ENCODE data around the gene PLCH1. TPM values are rescaled to one million over a fixed set of nuclear protein-coding genes. Genes with fewer than 3 reads are reported as not detected.

The PLCH1 gene
- total and polyA plus RNA-seq, 2 of the 8 experiments (the other 6 are each of a cell fraction or from before 2014, with no cell fraction given) = 5.8 to 17.2 TPM

GRCh38 chr3:155457591-155457990 is 287.3 kb downstream of the PLCH1 start:
- no peaks in the 10 kb centered on the region for H3K23me2 ChIP-seq (ENCODE audit: low read depth, low read length)
- FAIRE-seq = no peak
- H3K4me3 ChIP-seq (ENCODE audit: extremely low read depth in 1 of 4, insufficient read depth in 2 of 4, low read depth in 3 of 4, low read length in 4 of 4) = no peak overlapping the region
- TF ChIP-seq GTF2F1 (IDR thresholded peaks at IDR 0.05; ENCODE audit: borderline replicate concordance, low read depth, low read length) = no peak
- no peak for TF ChIP-seq RNF2 (IDR thresholded peaks at IDR 0.05; ENCODE audit: borderline replicate concordance, low read depth, low read length, missing control alignments, poor library complexity, severe bottlenecking)
- TF ChIP-seq RFX5 (IDR thresholded peaks at IDR 0.05; ENCODE audit: borderline replicate concordance, low read depth, low read length) = no peak
- no peak for TF ChIP-seq SP4 (IDR thresholded peaks at IDR 0.05; ENCODE audit: low read length)
- no peak for TF ChIP-seq HDAC2 (IDR thresholded peaks at IDR 0.05; ENCODE audit: borderline replicate concordance in 1 of 2, low read depth in 2 of 2, low read length in 2 of 2)
- H3K9me3 ChIP-seq (ENCODE audit: insufficient read depth in 2 of 2, low read depth in 1 of 2, low read length in 1 of 2) = no peaks in the 10 kb centered on the region
- no peak overlapping the region for H2BK20ac ChIP-seq (ENCODE audit: low read length)
- ChIA-PET POLR2A (ENCODE audit: partially characterized antibody) (interaction anchor here (0.7 kb wide), 1 partner anchor 11 kb away, joined by 3 read pairs; no protein-coding TSS in a partner anchor), CTCF (ENCODE audit: partially characterized antibody) (interaction anchor here (0.8 to 1.7 kb wide), 4 partner anchors 14 to 47 kb away, joined by 3 to 5 read pairs (median 4); no protein-coding TSS in a partner anchor)
- H3K27ac ChIP-seq (ENCODE audit: low read depth, low read length) = no peak overlapping the region
- no peak overlapping the region for H3K9ac ChIP-seq (replicated peaks in 1 of 4; ENCODE audit: extremely low read depth in 1 of 4, low read depth in 3 of 4, low read length in 3 of 4)
- H3K14ac ChIP-seq (ENCODE audit: insufficient read length) = no peak overlapping the region
- H4K91ac ChIP-seq (replicated peaks; ENCODE audit: insufficient read length, low read length) = no peak overlapping the region
- H4K5ac ChIP-seq (ENCODE audit: insufficient read length, low read depth, low read length) = no peak overlapping the region
- H3K79me2 ChIP-seq (ENCODE audit: control insufficient read depth in 1 of 2, insufficient read depth in 2 of 2, low read length in 2 of 2) = no peaks in the 10 kb centered on the region
- WGBS, 2 experiments (ENCODE audit: extremely low coverage in 1 of 2, insufficient coverage in 1 of 2, insufficient read length in 1 of 2, insufficient replicate concordance in 2 of 2, low coverage in 1 of 2, low lambda C conversion rate in 2 of 2, missing lambda C conversion rate in 1 of 2) = 95% methylated on average over 4 of the region's 4 CpGs; no CpG with 5 or more reads in 1 of the 2 experiments
- no peak overlapping the region for H3K18ac ChIP-seq (ENCODE audit: extremely low read depth, low read length)
- no peak for DNase-seq (ENCODE audit: low read depth in 1 of 2, low spot score in 2 of 2)
- H3K27me3 ChIP-seq (replicated peaks in 1 of 4; ENCODE audit: control insufficient read depth in 3 of 4, extremely low read depth in 1 of 4, insufficient read depth in 3 of 4, low read length in 3 of 4) = no peaks in the 10 kb centered on the region
- H3K79me1 ChIP-seq (ENCODE audit: low read depth, low read length) = no peaks in the 10 kb centered on the region
- H4K20me1 ChIP-seq (replicated peaks in 1 of 2; ENCODE audit: control insufficient read depth in 1 of 2, insufficient read depth in 2 of 2, low read length in 2 of 2) = no peaks in the 10 kb centered on the region
- H3K4me2 ChIP-seq (ENCODE audit: insufficient read depth in 1 of 2, low read depth in 2 of 2, low read length in 2 of 2) = no peak overlapping the region
- H2BK5ac ChIP-seq (ENCODE audit: low read depth, low read length) = no peak overlapping the region
- H2AK5ac ChIP-seq (ENCODE audit: low read depth, low read length) = no peak overlapping the region
- no peak overlapping the region for H3K4ac ChIP-seq (replicated peaks; ENCODE audit: insufficient read length, low read depth, low read length)
- no peak overlapping the region for H3K23ac ChIP-seq (ENCODE audit: insufficient read length)
- no peak overlapping the region for H2BK120ac ChIP-seq (replicated peaks; ENCODE audit: low read depth, low read length)
- H2BK15ac ChIP-seq (ENCODE audit: low read length) = no peak overlapping the region
- H2BK12ac ChIP-seq (ENCODE audit: low read depth, low read length) = no peak overlapping the region
- no peak overlapping the region for H4K8ac ChIP-seq (ENCODE audit: extremely low read depth, insufficient read depth, low read length)
- no peaks in the 10 kb centered on the region; a peak in 1 of 8 replicates for H3K36me3 ChIP-seq (ENCODE audit: control insufficient read depth in 2 of 4, insufficient read depth in 4 of 4, low read length in 3 of 4)
- no peaks in the 10 kb centered on the region for H3K4me1 ChIP-seq (replicated peaks in 1 of 4; ENCODE audit: control insufficient read depth in 3 of 4, insufficient read depth in 4 of 4, low read length in 3 of 4)
- H3K56ac ChIP-seq (replicated peaks; ENCODE audit: insufficient read length, low read depth, low read length) = no peak overlapping the region
- no peak overlapping the region for H2AFZ ChIP-seq (ENCODE audit: low read length)

All from H1 (cell line).